ENCODE data around the gene KIAA0408.
"Not testable (repeated sequence)": the region's sequence is repeated elsewhere in the genome, so short reads cannot be mapped to it uniquely, and the experiment has no call there.

Gene KIAA0408

GRCh38 chr6:127420556-127420955 lies 38.6 kb downstream of the KIAA0408 start:
- in situ Hi-C loops (cut with MboI; ENCODE audit: low sequenced_read_pairs) = no loop called here

- in situ Hi-C loops (cut with MboI; ENCODE audit: low sequenced_read_pairs) = no loop called here
Measured at GRCh38 chr6:127415096-127415495, 44.1 kb downstream of the KIAA0408 start.

DNA sequence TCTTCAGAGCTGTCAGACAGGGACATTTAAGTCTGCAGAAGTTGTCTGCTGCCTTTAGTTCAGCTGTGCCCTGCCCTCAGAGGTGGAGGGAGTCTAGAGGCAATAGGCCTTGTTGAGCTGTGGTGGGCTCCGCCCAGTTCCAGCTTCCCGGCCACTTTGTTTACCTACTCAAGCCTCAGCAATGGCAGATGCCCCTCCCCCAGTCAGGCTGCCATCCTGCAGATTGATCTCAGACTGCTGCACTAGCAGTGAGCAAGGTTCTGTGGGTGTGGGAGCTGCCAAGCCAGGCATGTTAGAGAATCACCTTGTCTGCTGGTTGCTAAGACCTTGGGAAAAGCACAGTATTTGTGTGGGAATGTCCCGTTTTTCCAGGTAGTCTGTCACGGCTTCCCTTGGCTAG lies 46.1 kb downstream of the KIAA0408 start:
- in situ Hi-C loops (cut with MboI; ENCODE audit: low sequenced_read_pairs) = not testable (repeated sequence)

DNA sequence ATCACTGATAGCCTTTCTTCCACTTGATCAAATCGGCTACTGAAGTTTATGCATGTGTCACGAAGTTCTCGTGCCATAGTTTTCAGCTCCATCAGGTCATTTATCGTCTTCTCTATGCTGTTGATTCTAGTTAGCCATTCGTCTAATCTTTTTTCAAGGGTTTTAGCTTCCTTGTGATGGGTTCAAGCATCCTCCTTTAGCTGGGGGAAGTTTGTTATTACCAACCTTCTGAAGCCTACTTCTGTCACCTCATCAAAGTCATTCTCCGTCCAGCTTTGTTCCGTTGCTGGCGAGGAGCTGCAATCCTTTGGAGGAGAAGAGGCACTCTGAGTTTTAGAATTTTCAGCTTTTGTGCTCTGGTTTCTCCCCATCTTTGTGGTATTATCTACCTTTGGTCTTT lies 47.2 kb downstream of the KIAA0408 start:
- in situ Hi-C loops (cut with MboI; ENCODE audit: low sequenced_read_pairs) = not testable (repeated sequence)

Measured in HL-60/S4 treated with retinoic acid at 250 ng/mL for 4 days and 3 days (cell line).